NCI-H2107 treated with DMSO at 0.1 percent for 48 hours (cell line): ENCODE data around the gene NFATC1.

Experiments
- DNase-seq: peaks from one replicate; lab custom pipeline; 2025; ENCODE audit not compliant: unreplicated experiment; lab: John Stamatoyannopoulos, UW

Gene NFATC1

GRCh38 chr18:79402977-79403722 is 7.4 kb downstream of the NFATC1 start:
- DNase-seq = no peak

GRCh38 chr18:79403723-79404566 is 8.2 kb downstream of the NFATC1 start:
- no peak for DNase-seq

DNA sequence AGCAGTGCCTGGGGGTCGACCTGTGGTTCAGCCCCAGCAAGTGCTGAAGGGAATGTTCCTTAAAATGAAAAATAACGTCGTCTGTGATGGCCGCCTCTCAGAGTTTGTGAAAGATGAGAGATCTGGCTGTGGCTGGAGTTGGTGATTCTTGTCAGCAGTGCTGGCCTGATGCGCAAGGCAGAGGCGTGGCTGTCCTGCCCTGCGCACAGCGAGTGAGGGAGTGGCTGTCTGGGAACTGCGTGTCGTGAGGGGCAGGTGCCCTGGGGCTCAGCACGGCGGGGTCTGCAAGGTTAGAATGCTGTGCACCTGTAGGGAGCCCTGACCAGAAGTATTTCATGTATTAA is 8.8 kb downstream of the NFATC1 start:
- no peak for DNase-seq

DNA sequence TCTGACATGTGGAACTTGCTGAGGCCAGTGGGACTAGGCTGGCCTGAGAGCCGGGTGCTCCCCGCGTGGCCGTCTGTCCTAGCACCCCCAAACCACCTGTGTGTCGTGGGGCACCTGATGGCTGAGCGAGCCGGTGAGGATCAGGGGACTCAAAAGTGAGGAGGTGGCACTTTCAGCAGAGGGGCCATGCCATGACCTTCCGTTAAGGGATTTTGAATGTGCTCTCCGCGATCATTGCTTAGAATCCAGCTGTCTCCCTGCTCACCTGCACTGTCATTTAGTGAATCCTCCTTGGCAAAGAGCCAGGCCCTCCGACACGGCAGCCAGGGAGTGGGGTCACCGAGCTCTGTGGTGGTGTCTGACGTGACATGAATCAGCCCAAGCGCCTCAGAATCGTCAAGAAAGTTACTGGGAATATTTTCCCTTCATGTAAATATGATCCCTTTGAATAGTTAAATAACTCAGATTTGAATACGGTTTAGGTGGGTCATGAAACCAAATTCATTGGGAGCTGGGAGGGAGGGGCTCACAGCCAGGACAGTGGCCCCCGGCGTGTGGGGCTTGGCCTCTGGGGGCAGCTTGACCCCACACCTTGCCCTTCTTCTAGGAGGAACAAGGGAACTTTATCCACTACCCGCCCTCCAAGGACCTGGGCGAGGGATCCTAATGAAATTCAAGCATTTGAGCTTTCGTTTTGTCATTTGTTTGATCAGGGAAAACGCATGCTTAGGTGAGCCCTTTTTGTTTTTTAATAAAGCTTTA is 9.5 kb downstream of the NFATC1 start:
- no peak for DNase-seq

DNA sequence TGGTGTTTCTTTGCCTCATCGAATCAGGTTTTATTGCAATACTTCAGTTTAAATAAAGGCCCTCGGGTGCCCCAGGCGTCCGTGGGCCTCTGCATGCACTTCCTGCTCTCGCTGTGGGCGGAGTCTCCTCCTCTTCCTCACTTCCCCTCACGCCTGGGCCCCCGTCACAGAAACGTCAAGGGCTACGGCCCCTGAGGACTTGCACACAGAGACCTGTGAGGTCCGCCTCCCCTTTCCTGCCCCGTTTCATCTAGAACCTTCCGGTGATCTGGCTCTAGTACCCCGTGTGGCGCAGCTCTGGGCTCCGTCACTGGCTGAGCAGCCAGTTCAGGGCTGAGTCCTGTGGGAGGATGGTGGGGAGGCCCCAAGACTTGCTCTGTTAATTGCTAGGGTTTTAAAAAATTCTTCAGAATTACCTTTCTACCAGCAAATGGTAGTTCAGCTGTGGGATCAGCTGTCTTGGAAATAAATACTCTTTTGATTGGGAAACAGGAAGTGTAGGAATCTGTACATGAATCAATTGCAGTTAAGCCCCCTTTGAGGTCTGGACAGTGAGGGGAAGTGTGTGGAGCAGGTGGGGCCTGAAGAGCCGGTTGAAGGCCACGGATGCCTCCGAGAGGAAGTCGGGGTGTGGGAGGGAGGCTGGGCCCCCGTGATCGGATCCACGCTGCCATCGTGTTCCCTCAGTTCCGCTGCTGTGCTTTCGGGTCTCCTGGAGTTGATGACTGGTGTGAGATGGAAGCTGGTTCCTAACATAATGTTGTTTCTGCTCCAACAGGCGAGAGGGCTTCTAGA is 10.2 kb downstream of the NFATC1 start:
- no peak for DNase-seq

GRCh38 chr18:79406708-79407107 is 11.0 kb downstream of the NFATC1 start:
- no peak for DNase-seq

DNA sequence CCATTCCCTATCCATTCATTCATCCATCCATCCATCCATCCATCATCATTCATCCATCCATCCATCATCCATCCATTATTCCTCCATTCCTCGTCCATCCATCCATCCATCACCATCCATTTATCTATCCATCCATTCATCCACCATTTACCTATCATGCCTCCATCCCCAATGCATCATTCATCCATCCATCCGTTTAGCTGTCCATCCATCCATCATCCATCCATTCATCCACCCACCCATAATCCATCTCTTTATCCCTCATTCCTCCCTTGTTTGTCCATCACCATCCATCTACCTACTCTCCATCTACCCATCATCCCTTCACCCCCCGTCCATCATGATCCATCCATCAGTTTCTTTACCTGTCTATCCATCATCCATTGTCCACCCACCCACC is 13.6 kb downstream of the NFATC1 start:
- no peak for DNase-seq

- no peak for DNase-seq
These were observed 14.5 kb downstream of the NFATC1 start for GRCh38 chr18:79410171-79410641.

- DNase-seq = no peak
These were observed 15.2 kb downstream of the NFATC1 start for GRCh38 chr18:79410731-79411613.

DNA sequence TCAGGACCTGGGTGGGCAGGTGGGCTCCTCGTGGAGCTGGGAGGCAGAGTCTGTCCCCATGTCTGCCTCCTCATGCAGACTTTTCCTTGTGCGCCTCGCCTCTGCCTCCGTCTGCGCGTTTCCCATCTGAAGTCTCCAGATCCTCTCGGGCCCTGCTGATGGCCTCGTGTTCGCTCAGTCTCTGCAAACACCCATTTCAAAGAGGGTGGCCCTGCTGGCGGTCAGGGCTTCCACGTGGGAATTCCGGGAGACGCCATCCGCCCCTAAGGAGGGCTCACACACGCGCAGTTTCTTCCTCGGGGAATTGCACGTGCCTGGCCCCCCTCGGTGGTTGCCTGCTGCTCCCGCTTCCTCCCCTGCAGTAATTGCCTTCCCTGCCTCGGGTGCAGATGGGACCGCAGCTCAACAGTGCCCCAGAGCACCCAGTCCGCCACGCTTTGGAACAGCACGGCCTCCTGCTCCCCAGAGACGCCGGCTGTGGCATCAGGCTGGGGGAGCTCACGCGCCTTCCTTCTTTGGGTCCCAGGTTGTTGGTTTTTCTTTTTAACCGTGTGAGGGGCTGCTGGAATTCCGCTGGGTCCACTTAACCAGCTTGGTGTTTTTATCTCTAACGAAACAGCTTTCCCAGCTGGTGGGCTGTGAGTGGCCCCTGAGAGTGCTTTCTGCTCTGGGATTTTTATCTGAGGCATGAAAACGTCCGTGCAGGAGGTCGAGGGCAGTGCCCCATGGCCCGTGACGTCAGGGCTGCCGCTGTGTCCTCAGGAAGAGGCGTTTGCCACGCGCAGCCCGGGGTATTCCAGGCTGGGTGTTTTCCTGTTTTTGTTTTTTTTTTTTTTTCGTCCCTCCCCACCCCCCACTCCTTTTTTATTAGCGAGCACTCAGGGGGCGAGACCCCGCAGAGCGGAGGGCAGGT is 16.1 kb downstream of the NFATC1 start:
- DNase-seq = no peak

GRCh38 chr18:79413025-79413424 is 17.3 kb downstream of the NFATC1 start:
- no peak for DNase-seq

DNA sequence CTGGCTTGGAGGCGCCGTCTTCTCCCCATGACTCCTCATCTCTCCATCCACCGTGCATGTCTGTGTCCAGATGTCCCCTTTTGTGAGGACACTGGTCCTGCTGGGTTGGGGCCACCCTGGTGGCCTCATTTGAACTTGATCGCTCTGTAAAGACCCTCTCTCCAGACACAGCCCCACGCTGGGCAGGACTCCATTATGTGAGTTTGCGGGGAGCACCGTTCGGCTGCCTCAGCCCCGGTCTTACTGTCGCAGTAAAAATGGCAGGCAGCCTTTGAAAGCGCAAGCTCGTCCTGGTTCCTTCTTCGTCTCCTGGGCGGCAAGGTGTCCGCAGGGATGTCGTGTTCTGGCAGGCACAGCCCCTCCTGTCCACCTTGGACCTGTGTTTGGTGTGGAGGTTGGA is 17.7 kb downstream of the NFATC1 start:
- DNase-seq = no peak

GRCh38 chr18:79413901-79414300 is 18.2 kb downstream of the NFATC1 start:
- no peak for DNase-seq

DNA sequence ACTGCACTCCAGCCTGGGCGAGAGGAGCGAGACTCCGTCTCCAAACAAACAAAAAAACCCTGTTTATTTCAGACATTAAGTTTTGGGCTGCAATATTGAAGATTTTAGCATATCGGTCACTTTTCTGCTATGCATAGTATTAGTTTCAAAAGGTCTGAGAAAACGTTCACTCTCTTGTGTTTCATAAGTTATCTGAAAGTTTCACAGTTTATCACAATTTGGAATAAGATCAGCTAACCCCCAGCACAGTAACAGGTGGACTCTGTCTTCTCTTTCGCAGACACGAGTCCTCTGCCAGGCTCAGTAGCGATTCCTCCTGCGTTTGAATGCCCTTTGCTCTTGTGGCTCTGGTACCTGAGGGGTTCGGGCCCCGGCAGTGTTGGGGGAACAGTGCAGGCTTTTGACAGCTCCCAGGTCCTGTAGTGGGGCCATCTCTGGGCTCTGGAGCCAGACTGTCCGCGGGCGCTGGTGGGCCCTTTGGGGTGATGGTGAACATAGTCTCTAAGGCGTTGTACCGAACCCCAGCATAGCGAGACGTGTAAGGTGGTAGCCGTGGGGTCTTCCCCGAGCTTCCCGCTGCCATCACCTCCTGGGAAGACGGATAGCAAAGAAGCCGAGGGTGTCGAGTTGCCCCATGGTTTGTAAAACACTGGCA is 20.4 kb downstream of the NFATC1 start:
- no peak for DNase-seq

GRCh38 chr18:79416677-79417052 is 20.9 kb downstream of the NFATC1 start:
- no peak for DNase-seq

DNA sequence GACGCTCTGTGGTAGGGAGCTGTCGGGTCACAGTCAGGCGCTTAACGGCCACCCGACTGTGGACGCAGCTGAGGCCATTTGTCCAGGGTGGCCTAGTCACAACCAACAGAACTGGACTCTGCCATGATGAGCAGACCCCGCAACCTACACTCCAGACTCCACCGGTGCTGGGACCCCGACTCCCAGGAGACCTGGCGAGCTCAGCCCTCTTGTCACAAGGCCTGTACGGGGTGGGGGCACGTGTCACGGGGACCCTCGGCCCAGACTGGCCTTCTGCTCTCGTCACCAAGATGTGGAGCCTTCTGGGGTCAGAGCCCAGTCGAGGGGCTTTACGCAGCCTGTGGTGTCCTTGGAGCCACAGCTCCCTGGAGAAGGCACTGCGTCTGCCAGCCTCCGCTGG is 22.5 kb downstream of the NFATC1 start:
- DNase-seq = no peak

DNA sequence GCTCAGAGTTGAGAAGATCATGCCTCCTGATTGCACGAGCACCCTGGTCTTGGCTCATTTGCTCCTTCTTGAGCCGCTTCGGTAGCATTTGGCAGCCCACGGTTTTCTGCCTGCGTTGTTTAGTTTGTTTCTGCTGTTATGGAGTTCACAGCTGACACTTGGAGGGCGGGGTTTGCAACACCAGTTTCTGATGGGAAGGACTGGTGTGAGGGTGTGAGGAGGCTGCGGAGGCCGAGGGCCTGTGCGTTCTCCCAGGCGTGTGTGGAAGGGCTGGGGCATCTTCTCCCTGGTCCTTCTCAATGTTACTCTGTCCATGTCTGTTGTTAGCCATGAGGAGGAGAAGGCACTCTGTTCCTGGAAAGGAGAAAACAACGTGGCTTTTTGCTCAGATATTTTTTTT is 22.9 kb downstream of the NFATC1 start:
- no peak for DNase-seq

GRCh38 chr18:79420033-79420745 is 24.5 kb downstream of the NFATC1 start:
- no peak for DNase-seq
